Testis (tissue), 5 donors: ENCODE measurements around the gene PSMA4. TPM values are rescaled to one million over a fixed set of nuclear protein-coding genes. Genes with fewer than 3 reads are reported as not detected.

Experiments
- DNase-seq: peaks from one replicate; pipeline ENCODE4 v3.0.0-alpha.2; 2019
- H3K27ac ChIP-seq, 2 donors: fragments of 200-600 bp; sonication (generic); one replicate each; pipeline ENCODE4 v1.5.1; 2019
- H3K27me3 ChIP-seq: fragments of 200-600 bp; sonication (generic); one replicate; pipeline ENCODE4 v1.5.1; 2019
- H3K36me3 ChIP-seq: fragments of 200-600 bp; sonication (generic); one replicate; pipeline ENCODE4 v1.5.1; 2017; ENCODE audit warnings: low read depth; ENCODE audit errors: missing control alignments
- H3K4me1 ChIP-seq: fragments of 200-600 bp; sonication (generic); one replicate; pipeline ENCODE4 v1.5.1; 2019
- H3K4me3 ChIP-seq, 2 donors: fragments of 200-600 bp; sonication (generic); one replicate each; pipeline ENCODE4 v1.5.1; 2017 to 2019
- H3K9me3 ChIP-seq: fragments of 200-600 bp; sonication (generic); one replicate; pipeline ENCODE4 v1.5.1; 2017
- CTCF ChIP-seq, 3 experiments: fragments of 450-650 bp in 2 of 3; fragments of 200-600 bp in 1 of 3; sonication (generic) in 1 of 3; IDR thresholded peaks; one replicate each; pipeline ENCODE4 v1.5.1; 2016 to 2019; ENCODE audit warnings: antibody characterized with exemption in 3 of 3, mild to moderate bottlenecking in 2 of 3, moderate library complexity in 1 of 3
- POLR2A ChIP-seq: fragments of 450-650 bp; IDR thresholded peaks from one replicate; pipeline ENCODE4 v1.6.1; 2017; ENCODE audit warnings: antibody characterized with exemption, mild to moderate bottlenecking, moderate library complexity
- WGBS, 2 donors: methylation state at CpG; one replicate each; pipeline ENCODE4 v1.1.5; 2018; 5-methylcytosine and 5-hydroxymethylcytosine counted together
- intact Hi-C: fragments of 100-400 bp; cut with DNase I; formaldehyde crosslinking; loops from one replicate; pipeline ENCODE4 v1.15.1; 2023; ENCODE audit warnings: low total_unique reads
- long read RNA-seq, 2 donors: transcript quantifications; one replicate each; lab custom pipeline, GENCODE V29; 2026
- polyA plus RNA-seq: library from polyadenylated mRNA; stranded (reverse); fragments of 350-450 nt; fragmentation: Illumina TruSeq; extraction: RNeasy Lipid Tissue Mini Kit (QIAGEN cat#74804); gene quantifications from one replicate; pipeline ENCODE4 v1.2.3, GENCODE V29; 2014; ENCODE audit warnings: low read depth, low replicate concordance; ENCODE audit not compliant: insufficient read depth
- total RNA-seq, 2 donors: library from RNA; depleted of rRNA; stranded (reverse); fragments of >200 nt; gene quantifications; one replicate each; pipeline ENCODE4 v1.2.3, GENCODE V29; 2016

PSMA4 gene
- 100 to 1,000 TPM in 1 of 2 donors, 10 to 100 TPM in 1; 97.4 to 117 TPM for total RNA-seq
- polyA plus RNA-seq, result 204 TPM
- long read RNA-seq, donor 1, full-length matches to known transcripts, result 122 of 534 reads
- long read RNA-seq, donor 1, partial matches to known transcripts, result 412 of 534 reads
- long read RNA-seq, donor 1, other reads (novel, unspliced or antisense), result 0 of 534 reads
- long read RNA-seq, donor 2, full-length matches to known transcripts, result 77 of 185 reads
- long read RNA-seq, donor 2, partial matches to known transcripts, result 108 of 185 reads
- long read RNA-seq, donor 2, other reads (novel, unspliced or antisense), result 0 of 185 reads

- Histone ChIP-seq H3K4me3 (peak within 1 kb of the TSS; percentile 93 to 96), H3K27me3 (no peaks in the 10 kb centered on the region), H3K4me1 (peaks cover 11% of the 10 kb centered on the region), H3K27ac (peak within 1 kb of the TSS; percentile 97 to 98), H3K36me3 (no peaks in the 10 kb centered on the region), H3K9me3 (no peaks in the 10 kb centered on the region)
- WGBS, 2 donors, result 0 to 1% methylated on average over 17 to 56 of the region's 56 CpGs
- intact Hi-C loops, result no loop called here
- TF ChIP-seq POLR2A (no peak), CTCF (IDR thresholded peaks at IDR 0.05) (no peak)
- DNase-seq, result peak; percentile 94
Observed at GRCh38 chr15:78540141-78540870, at the start of gene PSMA4. Gene PSMA4 (plus strand): TSS chr15:78540444. CDS start chr15:78541928, 1,484 bp downstream.

GRCh38 chr15:78492872-78493271 is 47.4 kb upstream of the PSMA4 start:
- no peak for DNase-seq
- Histone ChIP-seq H3K9me3 (no peaks in the 10 kb centered on the region), H3K36me3 (no peaks in the 10 kb centered on the region), H3K4me3 (no peak overlapping the region), H3K4me1 (no peaks in the 10 kb centered on the region), H3K27me3 (no peaks in the 10 kb centered on the region), H3K27ac (no peak overlapping the region)
- intact Hi-C loops, result no loop called here
- no peak for TF ChIP-seq CTCF (IDR thresholded peaks at IDR 0.05)
- TF ChIP-seq POLR2A, result no peak
- WGBS, 2 donors, result 84 to 93% methylated on average over 1 of the region's 1 CpG

- no peaks in the 10 kb centered on the region for H3K36me3 ChIP-seq
- H3K4me1 ChIP-seq, result no peaks in the 10 kb centered on the region
- TF ChIP-seq POLR2A, result no peak
- TF ChIP-seq CTCF (IDR thresholded peaks at IDR 0.05), result no peak
- H3K9me3 ChIP-seq, result no peaks in the 10 kb centered on the region
- no peaks in the 10 kb centered on the region for H3K27me3 ChIP-seq
- intact Hi-C loops, result loop anchor here (10.0 kb wide), 1 partner anchor 63 kb away; the partner anchor contains the start of gene CHRNA5
- no peak overlapping the region for H3K4me3 ChIP-seq
- H3K27ac ChIP-seq, result no peak overlapping the region
- no peak for DNase-seq
- 84 to 93% methylated on average over 4 of the region's 4 CpGs for WGBS, 2 donors
Observed at GRCh38 chr15:78501857-78502256, 38.4 kb upstream of the PSMA4 start.

GRCh38 chr15:78502641-78503040 is 37.6 kb upstream of the PSMA4 start:
- TF ChIP-seq POLR2A (no peak), CTCF (IDR thresholded peaks at IDR 0.05) (no peak)
- 91% methylated on average over 2 of the region's 2 CpGs for WGBS, 2 donors
- H3K27me3 ChIP-seq, result no peaks in the 10 kb centered on the region

More at GRCh38 chr15:78502641-78503040, 37.6 kb upstream of the PSMA4 start:
- no peaks in the 10 kb centered on the region for H3K36me3 ChIP-seq
- DNase-seq, result no peak
- no peaks in the 10 kb centered on the region for H3K9me3 ChIP-seq
- H3K4me3 ChIP-seq, result no peak overlapping the region
- no peaks in the 10 kb centered on the region for H3K4me1 ChIP-seq
- H3K27ac ChIP-seq, result no peak overlapping the region
- intact Hi-C loops, result loop anchor here (10.0 kb wide), 1 partner anchor 62 kb away; the partner anchor contains the start of gene CHRNA5
